NCI-H2227 (cell line): ENCODE results near the gene USP10.

ENCODE experiments used
- DNase-seq: peaks from one replicate; lab custom pipeline; 2025; ENCODE audit not compliant: unreplicated experiment; lab: John Stamatoyannopoulos, UW

Gene USP10

GRCh38 chr16:84821179-84821578 lies 121.4 kb downstream of the USP10 start:
- no peak for DNase-seq

- DNase-seq: no peak
Observed at GRCh38 chr16:84821728-84822689, 122.2 kb downstream of the USP10 start.

GRCh38 chr16:84822990-84823389 lies 123.2 kb downstream of the USP10 start:
- no peak for DNase-seq

GRCh38 chr16:84823484-84823883 lies 123.7 kb downstream of the USP10 start:
- DNase-seq: no peak

- no peak for DNase-seq
Observed at GRCh38 chr16:84823926-84824325, 124.1 kb downstream of the USP10 start.

GRCh38 chr16:84825896-84826557 lies 126.2 kb downstream of the USP10 start:
- DNase-seq: no peak

GRCh38 chr16:84826558-84826941 lies 126.8 kb downstream of the USP10 start:
- no peak for DNase-seq

GRCh38 chr16:84827131-84827574 lies 127.4 kb downstream of the USP10 start:
- no peak for DNase-seq

- no peak for DNase-seq
Observed at GRCh38 chr16:84827897-84828296, 128.1 kb downstream of the USP10 start.

GRCh38 chr16:84828322-84828721 lies 128.5 kb downstream of the USP10 start:
- no peak for DNase-seq
